Non-pigmented ciliary epithelial cell (primary cell): ENCODE measurements around the gene TMEM123.

Experiments
- DNase-seq: peaks from one replicate; pipeline ENCODE4 v3.0.0-alpha.2; 2010; ENCODE audit warnings: low read depth

The TMEM123 gene

DNA sequence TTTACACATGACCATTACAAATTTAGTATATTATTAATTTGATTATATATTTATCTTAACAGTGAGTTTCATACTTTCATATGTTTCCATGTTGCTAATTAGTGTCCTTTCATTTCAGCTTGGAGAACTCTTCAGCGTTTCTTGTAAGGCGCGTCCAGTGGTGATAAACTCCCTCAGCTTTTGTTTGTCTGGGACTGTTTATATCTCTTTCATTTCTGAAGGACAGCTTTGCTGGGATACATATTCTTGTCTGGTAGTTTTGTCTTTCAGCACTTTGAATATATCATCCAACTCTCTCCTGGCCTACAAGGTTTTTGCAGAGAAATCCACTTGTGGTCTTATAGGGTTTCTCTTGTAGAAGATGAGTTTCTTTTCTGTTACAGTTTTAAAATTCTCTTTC, 93.2 kb downstream of the TMEM123 start:
- DNase-seq: no peak

DNA sequence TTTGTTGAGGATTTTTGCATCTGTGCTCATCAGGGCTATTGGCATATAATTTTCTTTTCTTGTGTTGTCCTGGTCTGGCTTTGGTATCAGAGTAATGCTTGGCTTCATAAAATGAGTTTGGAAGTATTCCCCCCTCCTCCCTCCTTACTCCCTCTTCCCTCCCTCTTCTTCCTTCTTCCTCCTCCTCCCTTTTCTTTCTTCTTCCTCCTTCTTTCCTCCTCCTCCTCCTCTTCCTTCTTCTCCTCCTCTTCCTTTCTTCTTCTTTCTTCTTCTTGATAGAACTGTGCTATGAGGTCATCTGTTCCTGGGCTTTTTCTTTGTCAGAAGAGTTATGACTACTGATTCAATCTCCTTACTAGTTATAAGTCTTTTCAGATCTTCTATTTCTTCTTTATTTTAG, 95.4 kb downstream of the TMEM123 start:
- DNase-seq: no peak

DNA sequence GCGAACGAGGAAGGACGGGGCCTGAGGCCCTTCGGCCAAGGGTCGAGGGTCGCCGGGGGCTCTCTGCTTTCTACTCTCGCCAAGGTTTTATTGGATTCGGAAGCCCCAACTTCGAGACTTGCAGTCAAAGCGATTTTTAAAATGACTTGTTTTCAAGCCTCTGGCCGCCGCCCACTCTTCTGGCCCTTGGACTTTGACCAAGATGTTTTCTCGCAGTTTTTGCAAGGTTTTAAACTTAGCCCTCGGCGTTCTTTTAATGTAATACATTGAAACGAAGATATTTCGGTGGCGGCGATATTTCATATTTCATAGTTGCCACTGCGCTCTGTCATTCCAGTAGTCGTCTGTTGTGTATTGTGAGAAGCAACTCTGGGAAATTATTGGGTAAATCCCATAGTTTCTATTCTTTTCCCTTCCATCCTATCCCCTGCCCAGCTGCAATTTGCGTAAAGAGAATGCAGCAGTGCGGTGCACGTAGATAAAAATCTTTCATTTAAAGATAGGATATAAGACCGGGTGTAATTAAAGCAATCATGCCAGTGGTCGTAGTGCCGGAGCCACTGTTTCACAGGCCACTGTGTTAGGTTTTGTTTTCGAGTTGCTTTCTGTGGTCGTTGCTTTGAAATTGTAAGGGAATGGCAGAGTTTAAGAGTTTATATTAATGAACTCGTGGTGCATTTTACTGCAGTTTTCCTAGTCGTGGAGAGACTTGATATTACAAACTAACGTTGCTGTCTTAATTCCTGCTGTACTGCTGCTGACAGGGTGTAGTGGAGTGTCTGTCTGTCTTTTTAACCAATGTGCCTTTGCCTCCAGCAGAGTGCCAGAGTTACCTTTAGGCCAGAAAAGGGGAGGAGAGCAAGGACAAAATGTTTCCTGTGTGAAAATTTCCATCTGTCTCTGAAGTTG, 104.8 kb downstream of the TMEM123 start:
- DNase-seq: no peak

DNA sequence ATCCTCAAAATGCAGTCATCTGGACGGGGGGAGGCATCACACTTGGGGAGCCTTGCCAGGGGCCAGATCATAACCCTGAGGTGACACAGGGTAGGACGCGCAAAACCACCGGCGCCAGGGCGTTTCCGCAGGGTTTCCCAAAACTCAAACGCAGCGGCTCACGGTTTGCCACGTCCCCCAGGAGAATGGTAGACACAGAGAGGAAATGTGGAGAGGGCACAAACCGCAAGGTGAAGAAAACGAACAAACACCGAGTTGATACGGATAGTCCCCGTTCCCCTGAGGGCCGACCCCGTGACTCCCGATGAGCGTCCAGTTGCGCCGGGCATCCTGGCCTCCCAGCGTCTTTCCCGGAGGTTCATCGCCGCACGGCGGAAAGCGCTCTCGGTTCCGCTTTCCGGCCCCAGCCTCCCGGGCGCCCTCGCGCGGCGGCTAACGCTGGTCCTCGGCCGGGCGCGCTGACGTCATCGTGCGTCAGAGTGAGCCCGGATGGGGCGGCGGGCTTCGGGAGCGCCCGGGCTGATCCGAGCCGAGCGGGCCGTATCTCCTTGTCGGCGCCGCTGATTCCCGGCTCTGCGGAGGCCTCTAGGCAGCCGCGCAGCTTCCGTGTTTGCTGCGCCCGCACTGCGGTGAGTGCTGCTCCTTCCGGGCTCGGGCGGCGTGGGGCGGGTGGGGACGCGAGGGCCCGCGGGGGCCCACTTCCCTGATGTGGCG, 105.7 kb downstream of the TMEM123 start, which contains the start of gene BIRC2:
Gene BIRC2, plus strand, starts transcription at position 467 of the 714 bp plus-strand sequence. CDS start 2,641 bp downstream, outside the sequence.
- no peak for DNase-seq

DNA sequence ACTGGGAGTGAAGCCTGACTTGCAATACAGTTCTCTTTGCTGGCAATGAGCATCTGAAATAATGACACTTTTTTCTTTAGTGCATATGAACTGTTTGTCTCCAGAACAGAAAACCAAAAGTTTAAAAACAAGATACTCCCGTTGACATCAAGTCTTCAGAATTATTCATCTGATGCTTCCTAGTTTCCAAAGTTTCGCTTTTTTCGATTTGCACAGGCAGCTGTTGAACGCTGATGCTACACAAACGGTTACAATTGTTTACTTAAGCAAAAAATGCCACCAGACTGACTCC, 106.2 kb downstream of the TMEM123 start:
- no peak for DNase-seq
